HG03460 (cell line): ENCODE results near the gene TTC24.
"Not testable (repeated sequence)": the region's sequence is repeated elsewhere in the genome, so short reads cannot be mapped to it uniquely, and the experiment has no call there.

Source experiments
- ATAC-seq: cut with Tn5 transposase; IDR thresholded peaks from one replicate; pipeline ENCODE4 v1.9.1; 2021; ENCODE audit not compliant: unreplicated experiment

The TTC24 gene

GRCh38 chr1:156602557-156602993 lies 23.1 kb downstream of the TTC24 start:
- ATAC-seq, result no peak

DNA sequence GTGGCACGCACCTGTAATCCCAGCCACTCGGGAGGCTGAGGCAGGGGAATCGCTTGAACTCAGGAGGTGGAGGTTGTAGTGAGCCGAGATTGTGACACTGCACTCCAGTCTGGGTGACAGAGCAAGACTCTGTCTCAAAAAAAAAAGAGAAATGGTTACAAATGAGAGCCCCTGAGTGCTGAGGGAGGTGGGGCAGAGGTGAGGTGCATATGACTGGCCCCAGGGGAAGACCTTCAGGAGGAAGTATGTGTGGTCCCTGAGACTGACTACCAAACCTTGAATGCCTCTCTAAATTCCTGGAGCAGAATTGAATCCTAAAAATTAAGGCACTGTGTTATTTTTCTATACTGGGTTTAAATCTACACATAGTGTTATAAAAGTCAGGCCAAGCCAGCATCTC lies 27.8 kb downstream of the TTC24 start:
- ATAC-seq, result not testable (repeated sequence)

GRCh38 chr1:156608036-156608674 lies 28.6 kb downstream of the TTC24 start:
- no peak for ATAC-seq

GRCh38 chr1:156608981-156609380 lies 29.5 kb downstream of the TTC24 start:
- ATAC-seq, result no peak

DNA sequence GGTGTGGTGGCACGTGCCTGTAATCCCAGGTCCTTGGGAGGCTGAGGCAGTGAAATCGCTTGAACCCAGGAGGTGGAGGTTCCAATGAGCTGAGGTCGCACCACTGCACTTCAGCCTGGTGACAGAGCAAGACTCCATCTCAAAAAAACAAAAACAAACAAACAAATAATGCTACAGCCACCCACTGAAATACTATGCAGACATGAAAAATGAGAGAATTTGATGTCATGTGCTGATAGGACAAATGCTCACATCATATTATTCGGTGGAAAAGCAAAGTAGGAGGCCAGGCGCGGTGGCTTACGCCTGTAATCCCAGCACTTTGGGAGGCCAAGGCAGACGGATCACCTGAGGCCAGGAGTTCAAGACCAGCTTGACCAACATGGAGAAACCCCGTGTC lies 30.5 kb downstream of the TTC24 start:
- ATAC-seq, result not testable (repeated sequence)

DNA sequence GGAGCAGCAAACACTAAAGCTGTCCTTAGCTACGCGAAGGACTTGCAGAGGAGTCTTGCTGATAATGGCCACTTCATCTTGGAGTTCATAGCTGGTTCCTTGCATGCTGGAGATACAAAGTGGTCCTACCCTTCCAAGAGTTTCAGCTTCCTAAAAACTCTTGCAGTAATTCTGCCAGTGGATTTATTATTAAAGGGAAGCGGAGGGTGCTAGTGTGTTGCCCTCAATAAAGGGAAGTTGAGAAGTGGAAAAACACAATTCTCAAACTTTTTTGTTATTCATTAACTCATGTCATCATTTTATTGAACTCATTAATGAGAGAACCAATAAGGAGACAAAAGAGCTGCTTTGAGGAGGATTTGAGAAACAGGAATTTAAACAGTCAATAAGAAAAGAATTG lies 33.1 kb downstream of the TTC24 start:
- no peak for ATAC-seq

DNA sequence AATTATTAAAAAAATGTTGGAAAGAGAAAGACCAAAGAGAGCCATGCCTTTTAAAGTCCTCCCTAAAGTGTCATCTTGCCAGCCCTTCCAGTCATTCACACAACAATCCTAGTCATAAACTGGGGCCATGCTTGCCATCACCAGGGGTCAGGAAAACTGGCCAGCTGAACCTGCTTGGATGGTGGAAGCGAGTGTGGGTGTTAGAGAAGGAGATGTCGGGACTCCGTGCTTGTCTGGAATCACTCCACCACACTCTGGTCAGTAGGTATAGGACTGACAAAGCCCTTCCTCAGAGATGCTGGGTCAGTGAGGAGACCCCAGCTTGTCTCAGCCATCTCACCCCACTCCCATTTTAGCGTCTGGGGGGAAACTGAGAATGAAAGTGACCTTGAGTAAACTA lies 36.4 kb downstream of the TTC24 start:
- ATAC-seq, result no peak

DNA sequence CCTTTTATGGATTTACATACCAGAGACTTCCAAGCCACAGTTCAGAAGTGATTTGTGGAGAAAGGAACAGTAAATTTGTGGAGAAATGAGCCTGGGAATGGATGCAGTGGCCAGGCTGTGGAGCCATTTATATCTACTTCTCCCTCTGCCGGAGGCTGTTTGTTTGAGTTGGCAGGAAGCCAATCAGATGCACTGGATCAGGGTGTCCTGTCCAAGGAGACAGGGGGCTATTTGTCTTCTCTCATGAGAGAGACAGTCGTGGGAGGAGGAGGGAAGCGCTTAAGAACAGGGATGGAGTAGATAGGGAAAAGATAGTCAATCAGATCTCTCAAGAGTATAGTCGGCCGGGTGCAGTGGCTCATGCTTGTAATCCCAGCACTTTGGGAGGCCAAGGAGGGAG lies 36.9 kb downstream of the TTC24 start:
- ATAC-seq, result no peak

GRCh38 chr1:156618853-156619581 lies 39.5 kb downstream of the TTC24 start, which contains the start of gene HAPLN2:
HAPLN2 (plus strand) TSS chr1:156619415; CDS start chr1:156623491, 4,076 bp downstream.
- ATAC-seq, result no peak

DNA sequence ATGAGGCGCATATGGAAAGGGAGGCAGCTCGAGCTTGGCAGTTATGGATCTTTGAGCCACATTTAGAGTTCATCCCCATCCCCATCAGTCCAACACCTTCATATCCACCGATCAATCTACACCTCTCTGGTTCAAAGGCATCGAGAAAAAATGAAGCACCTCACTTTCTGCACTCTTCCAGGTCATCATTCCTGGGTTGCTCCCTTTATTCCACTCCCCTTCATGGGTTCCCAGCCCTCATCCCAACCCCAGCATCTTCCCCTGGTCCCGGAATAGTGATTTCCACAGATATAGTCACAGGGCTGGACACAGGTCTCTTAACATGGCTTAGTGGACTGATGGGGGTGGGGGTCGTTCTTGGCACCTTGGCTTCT lies 40.0 kb downstream of the TTC24 start:
- ATAC-seq, result no peak

DNA sequence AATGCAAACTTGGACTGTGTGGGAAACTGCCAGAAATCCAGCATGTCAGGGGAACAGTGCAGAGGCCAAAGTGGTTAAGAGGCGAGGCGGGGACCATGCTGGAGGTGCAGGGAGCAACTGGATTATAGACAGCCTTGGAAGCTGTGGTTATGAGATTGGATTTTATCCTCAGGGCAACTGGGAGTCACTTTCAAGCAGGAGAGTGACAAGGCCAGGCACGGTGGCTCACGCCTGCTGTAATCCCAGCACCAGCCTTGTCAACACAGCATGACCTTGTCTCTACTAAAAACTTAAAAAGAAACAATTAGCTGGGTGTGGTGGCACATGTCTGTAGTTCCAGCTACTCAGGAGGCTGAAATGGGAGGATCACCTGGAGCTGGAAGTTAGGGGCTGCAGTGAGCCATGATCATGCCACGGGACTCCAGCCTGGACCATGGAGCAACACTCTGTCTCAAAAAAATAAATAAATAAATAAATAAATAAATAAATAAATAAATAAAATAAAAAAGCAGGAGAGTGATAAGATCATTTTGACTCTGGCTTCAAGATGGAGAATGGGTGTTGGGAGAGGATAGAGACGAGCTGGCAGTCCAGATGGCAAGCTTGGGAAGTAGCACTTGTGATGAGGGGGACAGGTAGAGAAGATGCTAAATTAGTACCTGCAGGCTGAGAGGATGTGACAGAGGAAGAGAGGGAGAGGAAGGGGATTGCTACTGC lies 43.2 kb downstream of the TTC24 start:
- no peak for ATAC-seq

DNA sequence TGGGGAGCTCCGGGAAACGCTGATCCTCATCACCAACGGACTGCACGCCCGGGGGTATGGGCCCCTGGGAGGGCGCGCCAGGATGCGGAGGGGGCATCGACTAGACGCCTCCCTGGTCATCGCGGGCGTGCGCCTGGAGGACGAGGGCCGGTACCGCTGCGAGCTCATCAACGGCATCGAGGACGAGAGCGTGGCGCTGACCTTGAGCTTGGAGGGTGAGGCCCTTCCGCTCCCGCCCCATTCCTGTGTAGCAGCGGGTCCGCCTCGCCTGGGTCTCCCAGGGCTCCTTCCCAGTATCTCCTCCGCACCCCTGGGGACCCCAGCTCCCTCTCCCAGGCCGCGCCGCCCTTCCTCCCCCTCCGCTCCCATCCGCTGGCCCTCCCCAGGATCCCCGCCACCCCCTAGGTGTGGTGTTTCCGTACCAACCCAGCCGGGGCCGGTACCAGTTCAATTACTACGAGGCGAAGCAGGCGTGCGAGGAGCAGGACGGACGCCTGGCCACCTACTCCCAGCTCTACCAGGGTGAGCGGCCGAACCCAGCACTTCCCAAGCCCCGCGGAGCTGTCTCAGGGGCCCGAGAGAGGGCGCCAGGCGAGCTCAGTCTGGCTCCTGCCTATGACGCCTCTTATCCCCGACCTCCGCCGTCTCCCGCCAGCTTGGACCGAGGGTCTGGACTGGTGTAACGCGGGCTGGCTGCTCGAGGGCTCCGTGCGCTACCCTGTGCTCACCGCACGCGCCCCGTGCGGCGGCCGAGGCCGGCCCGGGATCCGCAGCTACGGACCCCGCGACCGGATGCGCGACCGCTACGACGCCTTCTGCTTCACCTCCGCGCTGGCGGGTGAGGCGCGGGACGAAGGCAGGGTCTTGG lies 44.7 kb downstream of the TTC24 start:
- ATAC-seq, result no peak

DNA sequence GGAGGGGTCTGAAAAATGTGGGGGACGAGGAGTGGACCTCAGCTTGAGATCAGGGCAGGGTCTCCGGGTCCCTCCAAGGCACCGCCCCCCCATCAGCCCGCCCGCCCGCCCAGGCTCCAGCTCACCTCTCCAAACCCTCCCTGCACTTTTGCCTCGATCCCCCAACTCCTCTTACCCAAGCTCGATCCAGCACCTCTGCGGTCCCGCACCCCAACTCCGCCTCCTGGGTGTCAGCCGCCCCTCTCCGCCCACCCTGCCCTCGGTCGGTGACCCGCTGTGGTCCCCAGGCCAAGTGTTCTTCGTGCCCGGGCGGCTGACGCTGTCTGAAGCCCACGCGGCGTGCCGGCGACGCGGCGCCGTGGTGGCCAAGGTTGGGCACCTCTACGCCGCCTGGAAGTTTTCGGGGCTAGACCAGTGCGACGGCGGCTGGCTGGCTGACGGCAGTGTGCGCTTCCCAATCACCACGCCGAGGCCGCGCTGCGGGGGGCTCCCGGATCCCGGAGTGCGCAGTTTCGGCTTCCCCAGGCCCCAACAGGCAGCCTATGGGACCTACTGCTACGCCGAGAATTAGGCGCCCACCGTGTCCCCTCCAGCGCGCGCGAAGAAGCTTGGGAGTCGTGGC lies 45.4 kb downstream of the TTC24 start:
- ATAC-seq, result no peak

GRCh38 chr1:156625436-156626078 lies 46.0 kb downstream of the TTC24 start:
- no peak for ATAC-seq

DNA sequence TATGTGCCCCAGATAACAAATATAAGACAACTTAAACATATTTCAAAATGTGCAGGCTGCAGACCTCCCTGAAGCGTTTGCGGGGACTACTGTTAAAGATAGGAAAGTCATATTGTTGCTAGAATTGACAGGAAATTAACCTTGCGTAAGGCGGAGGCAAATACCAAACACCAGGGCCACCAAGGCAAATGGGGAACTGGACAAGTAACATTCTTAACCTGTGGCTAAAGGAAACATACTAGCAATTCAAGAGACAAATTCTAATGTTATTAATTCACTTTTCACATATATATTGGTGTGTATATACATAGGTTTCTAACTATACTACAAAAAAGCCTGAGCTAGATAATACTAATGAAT lies 46.5 kb downstream of the TTC24 start:
- ATAC-seq, result no peak

DNA sequence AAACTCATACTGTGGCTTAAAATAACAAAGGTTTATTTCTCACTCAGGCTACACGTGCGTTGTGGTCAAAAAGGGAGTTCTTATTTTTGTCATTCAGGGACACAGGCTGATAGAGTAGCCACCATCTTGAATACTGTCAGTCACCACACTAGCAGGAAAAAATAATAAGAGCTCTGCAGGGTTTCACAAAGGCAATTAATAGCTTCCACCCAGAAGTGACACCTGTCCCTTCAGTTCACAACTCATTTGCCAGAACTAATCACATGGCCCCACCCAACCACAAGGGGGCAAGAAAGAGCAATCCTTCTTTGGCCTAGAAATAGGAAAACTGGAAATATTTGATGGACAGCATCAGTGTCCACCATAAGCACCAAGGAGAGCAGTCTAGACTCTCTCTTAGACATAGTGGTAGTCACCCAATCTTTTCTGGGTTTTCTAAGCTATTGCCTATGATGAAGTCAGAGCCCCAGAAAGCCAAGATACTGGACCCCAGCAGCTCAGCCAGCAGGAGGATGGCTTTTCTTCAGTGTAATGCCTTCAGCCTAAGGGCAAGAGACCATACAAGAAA lies 47.9 kb downstream of the TTC24 start:
- no peak for ATAC-seq

DNA sequence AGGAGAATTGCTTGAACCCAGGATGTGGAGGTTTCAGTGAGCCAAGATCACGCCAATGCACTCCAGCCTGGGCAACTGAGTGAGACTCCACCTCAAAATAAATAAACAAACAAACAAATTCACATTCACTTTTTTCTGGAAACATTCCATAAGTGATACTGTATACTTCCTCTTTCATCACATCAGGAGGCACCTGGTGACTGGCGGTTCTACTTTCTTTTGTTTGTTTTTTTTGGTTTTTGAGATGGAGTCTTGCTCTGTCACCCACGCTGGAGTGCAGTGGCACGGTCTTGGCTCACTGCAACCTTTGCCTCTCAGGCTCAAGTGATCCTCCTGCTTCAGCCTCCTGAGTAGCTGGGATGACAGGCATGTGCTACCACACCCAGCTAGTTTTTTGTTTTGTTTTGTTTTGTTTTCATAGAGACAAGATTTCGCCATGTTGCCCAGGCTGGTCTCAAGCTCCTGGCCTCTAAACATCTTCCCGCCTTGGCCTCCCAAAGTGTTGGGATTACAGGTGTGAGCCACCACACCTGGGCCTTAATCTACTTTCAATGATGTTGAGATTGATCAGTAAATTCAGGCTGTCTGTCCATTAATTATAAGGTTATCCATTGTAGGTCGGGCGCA lies 50.4 kb downstream of the TTC24 start:
- no peak for ATAC-seq

DNA sequence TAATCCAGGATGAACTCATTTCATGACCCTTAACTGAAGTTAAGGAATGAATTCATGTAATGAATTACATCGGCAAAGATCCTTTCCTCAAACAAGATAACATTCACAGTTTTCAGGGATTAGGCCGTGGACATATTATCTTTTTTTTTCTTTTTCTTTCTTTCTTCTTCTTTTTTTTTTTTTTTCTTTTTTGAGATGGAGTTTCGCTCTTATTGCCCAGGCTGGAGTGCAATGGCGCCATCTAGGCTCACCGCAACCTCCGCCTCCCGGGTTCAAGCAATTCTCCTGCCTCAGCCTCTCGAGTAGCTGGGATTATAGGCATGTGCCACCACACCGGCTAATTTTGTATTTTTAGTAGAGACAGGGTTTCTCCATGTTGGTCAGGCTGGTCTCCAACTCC lies 51.6 kb downstream of the TTC24 start:
- not testable (repeated sequence) for ATAC-seq

GRCh38 chr1:156632355-156632754 lies 52.8 kb downstream of the TTC24 start:
- ATAC-seq, result no peak
